Osteoblast (primary cell): Measurements from ENCODE around the gene LRP3. TPM values are rescaled to one million over a fixed set of nuclear protein-coding genes. Genes with fewer than 3 reads are reported as not detected.
"Not testable (repeated sequence)": the region's sequence is repeated elsewhere in the genome, so short reads cannot be mapped to it uniquely, and the experiment has no call there.

ENCODE experiments used
- DNase-seq: peaks from one replicate; pipeline ENCODE4 v3.0.0; 2011; ENCODE audit warnings: low spot score, mixed read lengths; ENCODE audit not compliant: insufficient read length; ENCODE audit errors: missing footprints
- H2AFZ ChIP-seq: 2 replicates; pipeline ENCODE4 v1.6.0; 2011; ENCODE audit warnings: mild to moderate bottlenecking, low read length
- H3K27ac ChIP-seq: 2 replicates; pipeline ENCODE4 v1.5.1; 2011; ENCODE audit warnings: mild to moderate bottlenecking, low read depth, low read length, moderate library complexity
- H3K27me3 ChIP-seq: 2 replicates; pipeline ENCODE4 v1.6.0; 2012; ENCODE audit warnings: mild to moderate bottlenecking, control low read depth, inconsistent platforms, low read length, moderate library complexity; ENCODE audit not compliant: insufficient read depth
- H3K36me3 ChIP-seq: 2 replicates; pipeline ENCODE4 v1.5.1; 2011; ENCODE audit warnings: mild to moderate bottlenecking, low read length, control low read depth, moderate library complexity; ENCODE audit not compliant: insufficient read depth
- H3K4me1 ChIP-seq: 2 replicates; pipeline ENCODE4 v1.5.1; 2011; ENCODE audit warnings: mild to moderate bottlenecking, low read length, control low read depth, moderate library complexity; ENCODE audit not compliant: insufficient read depth
- H3K4me2 ChIP-seq: 2 replicates; pipeline ENCODE4 v1.6.0; 2011; ENCODE audit warnings: mild to moderate bottlenecking, low read length; ENCODE audit not compliant: insufficient read depth
- H3K4me3 ChIP-seq: fragments of 200-600 bp; sonication (generic); 3 replicates; pipeline ENCODE4 v1.5.1; 2012; ENCODE audit warnings: mild to moderate bottlenecking, low read length, inconsistent platforms; ENCODE audit not compliant: insufficient read depth
- H3K79me2 ChIP-seq: 2 replicates; pipeline ENCODE4 v1.6.0; 2012; ENCODE audit warnings: mild to moderate bottlenecking, low read length, control low read depth, inconsistent platforms; ENCODE audit not compliant: insufficient read depth
- H3K9me3 ChIP-seq: 2 replicates; pipeline ENCODE4 v1.5.1; 2011; ENCODE audit warnings: low read depth, low read length, control low read depth
- H4K20me1 ChIP-seq: 2 replicates; pipeline ENCODE4 v1.6.0; 2012; ENCODE audit warnings: mild to moderate bottlenecking, low read length, control low read depth; ENCODE audit not compliant: insufficient read depth
- CTCF ChIP-seq: IDR thresholded peaks from 2 replicates; pipeline ENCODE4 v1.5.1; 2011; ENCODE audit warnings: mild to moderate bottlenecking, low read depth, low read length, moderate library complexity; ENCODE audit errors: extremely low read depth
- total RNA-seq: library from RNA; depleted of rRNA; stranded (reverse); fragments of >200 nt; gene quantifications from 2 replicates; pipeline ENCODE4 v1.2.3, GENCODE V29; 2012

LRP3 gene
- total RNA-seq, 1 donor: 38.4 TPM

GRCh38 chr19:33221638-33222037 is 27.5 kb downstream of the LRP3 start:
- H3K27ac ChIP-seq: no peak overlapping the region
- H3K4me2 ChIP-seq: no peak overlapping the region
- H3K36me3 ChIP-seq: no peaks in the 10 kb centered on the region
- H4K20me1 ChIP-seq: no peaks in the 10 kb centered on the region
- no peaks in the 10 kb centered on the region for H3K79me2 ChIP-seq
- TF ChIP-seq CTCF: no peak
- H2AFZ ChIP-seq: no peak overlapping the region
- peaks cover 36% of the 10 kb centered on the region for H3K27me3 ChIP-seq
- H3K4me1 ChIP-seq: no peaks in the 10 kb centered on the region
- H3K9me3 ChIP-seq: no peaks in the 10 kb centered on the region
- no peak overlapping the region for H3K4me3 ChIP-seq
- no peak for DNase-seq

- H3K4me2 ChIP-seq, H3K27ac ChIP-seq, H2AFZ ChIP-seq, H3K36me3 ChIP-seq, H3K79me2 ChIP-seq, H3K4me1 ChIP-seq, H3K9me3 ChIP-seq, H3K4me3 ChIP-seq, H4K20me1 ChIP-seq, DNase-seq: not testable (repeated sequence)
- H3K27me3 ChIP-seq: peaks cover 40% of the 10 kb centered on the region
Measured at GRCh38 chr19:33222255-33222654, 28.1 kb downstream of the LRP3 start.

GRCh38 chr19:33224694-33225457 is 30.7 kb downstream of the LRP3 start:
- H3K36me3 ChIP-seq: no peaks in the 10 kb centered on the region
- no peaks in the 10 kb centered on the region for H4K20me1 ChIP-seq
- H3K4me1 ChIP-seq: peaks cover 3% of the 10 kb centered on the region
- H3K27ac ChIP-seq: no peak overlapping the region
- no peaks in the 10 kb centered on the region for H3K79me2 ChIP-seq
- peaks cover 10% of the 10 kb centered on the region for H3K9me3 ChIP-seq
- H3K27me3 ChIP-seq: peaks cover 49% of the 10 kb centered on the region
- no peak overlapping the region for H2AFZ ChIP-seq
- H3K4me2 ChIP-seq: no peak overlapping the region
- no peak overlapping the region for H3K4me3 ChIP-seq
- no peak for DNase-seq
- no peak for TF ChIP-seq CTCF

- Histone ChIP-seq H3K4me3 (no peak within 1 kb of the TSS), H2AFZ (no peak within 1 kb of the TSS), H3K27me3 (peaks cover 49% of the 10 kb centered on the region), H3K4me1 (peaks cover 3% of the 10 kb centered on the region), H3K4me2 (no peak within 1 kb of the TSS), H4K20me1 (no peaks in the 10 kb centered on the region), H3K9me3 (peaks cover 10% of the 10 kb centered on the region), H3K36me3 (no peaks in the 10 kb centered on the region), H3K79me2 (no peaks in the 10 kb centered on the region), H3K27ac (no peak within 1 kb of the TSS)
- DNase-seq: no peak
- no peak for TF ChIP-seq CTCF
Measured at GRCh38 chr19:33225458-33225926, 31.4 kb downstream of the LRP3 start, which contains the start of gene SLC7A10. TSS of gene SLC7A10 (minus strand) at chr19:33225850. CDS start at chr19:33225703, 147 bp downstream.
